GM18519 (cell line): Measurements from ENCODE around the gene SUGCT.

Source experiments
- ATAC-seq: cut with Tn5 transposase; IDR thresholded peaks from one replicate; pipeline ENCODE4 v1.9.1; 2021; ENCODE audit warnings: mild to moderate bottlenecking, moderate library complexity; ENCODE audit not compliant: unreplicated experiment, low FRiP score

The SUGCT gene

GRCh38 chr7:40311307-40311706, 176.5 kb downstream of the SUGCT start:
- peak; percentile 100 for ATAC-seq

- ATAC-seq: no peak
These were observed 180.5 kb downstream of the SUGCT start for GRCh38 chr7:40315277-40315676.

GRCh38 chr7:40316176-40316575, 181.4 kb downstream of the SUGCT start:
- ATAC-seq: no peak

- no peak for ATAC-seq
These were observed 190.1 kb downstream of the SUGCT start for GRCh38 chr7:40324914-40325313.

GRCh38 chr7:40327113-40327512, 192.3 kb downstream of the SUGCT start:
- no peak for ATAC-seq

- ATAC-seq: no peak
These were observed 193.1 kb downstream of the SUGCT start for GRCh38 chr7:40327873-40328272.

- ATAC-seq: no peak
These were observed 194.9 kb downstream of the SUGCT start for GRCh38 chr7:40329601-40330153.

GRCh38 chr7:40330408-40330807, 195.6 kb downstream of the SUGCT start:
- no peak for ATAC-seq

- ATAC-seq: no peak
These were observed 197.1 kb downstream of the SUGCT start for GRCh38 chr7:40331915-40332314.

- no peak for ATAC-seq
These were observed 197.7 kb downstream of the SUGCT start for GRCh38 chr7:40332516-40332915.

GRCh38 chr7:40341836-40342235, 207.0 kb downstream of the SUGCT start:
- no peak for ATAC-seq

- ATAC-seq: no peak
These were observed 211.7 kb downstream of the SUGCT start for GRCh38 chr7:40346554-40346953.

GRCh38 chr7:40348126-40348728, 213.4 kb downstream of the SUGCT start:
- no peak for ATAC-seq

GRCh38 chr7:40350100-40350499, 215.3 kb downstream of the SUGCT start:
- no peak for ATAC-seq

- ATAC-seq: no peak
These were observed 219.9 kb downstream of the SUGCT start for GRCh38 chr7:40354711-40355110.

- no peak for ATAC-seq
These were observed 221.5 kb downstream of the SUGCT start for GRCh38 chr7:40356312-40356711.

GRCh38 chr7:40356871-40357709, 222.3 kb downstream of the SUGCT start:
- no peak for ATAC-seq

GRCh38 chr7:40369641-40370277, 235.0 kb downstream of the SUGCT start:
- no peak for ATAC-seq

- no peak for ATAC-seq
These were observed 237.1 kb downstream of the SUGCT start for GRCh38 chr7:40371806-40372440.

- ATAC-seq: no peak
These were observed 239.8 kb downstream of the SUGCT start for GRCh38 chr7:40374575-40374974.

- ATAC-seq: no peak
These were observed 245.3 kb downstream of the SUGCT start for GRCh38 chr7:40380111-40380510.
